Activated naive CD4-positive, alpha-beta T cell treated with anti-CD3 and anti-CD28 coated beads, Interleukin-2, amount 50 U/mL, for 16 hours (primary cell): ENCODE results near the gene PRRT1B.
"Not testable (repeated sequence)": the region's sequence is repeated elsewhere in the genome, so short reads cannot be mapped to it uniquely, and the experiment has no call there.

Experiments used
- DNase-seq: peaks from one replicate; pipeline ENCODE4 v3.0.0-alpha.2; 2020

PRRT1B gene

GRCh38 chr9:131545003-131545785 lies at the start of gene PRRT1B:
Gene PRRT1B (plus strand): TSS chr9:131545523. CDS start chr9:131545616, 93 bp downstream.
- no peak for DNase-seq

GRCh38 chr9:131495785-131496184 lies 49.5 kb upstream of the PRRT1B start:
- DNase-seq, result no peak

GRCh38 chr9:131496844-131497405 lies 48.4 kb upstream of the PRRT1B start:
- DNase-seq, result no peak

- DNase-seq, result no peak
Measured at GRCh38 chr9:131499254-131499767, 46.0 kb upstream of the PRRT1B start.

- DNase-seq, result peak; percentile 66
Measured at GRCh38 chr9:131500377-131500776, 44.9 kb upstream of the PRRT1B start.

GRCh38 chr9:131500939-131501541 lies 44.3 kb upstream of the PRRT1B start:
- peak; percentile 52 for DNase-seq

GRCh38 chr9:131502781-131503625 lies 42.3 kb upstream of the PRRT1B start, which contains the start of gene POMT1:
Gene POMT1 (plus strand): TSS chr9:131502918. CDS start chr9:131504219, 1,301 bp downstream.
- DNase-seq, result peak; percentile 90

GRCh38 chr9:131503626-131504465 lies 41.5 kb upstream of the PRRT1B start:
- DNase-seq, result peak; percentile 63

GRCh38 chr9:131505012-131505411 lies 40.3 kb upstream of the PRRT1B start:
- no peak for DNase-seq

GRCh38 chr9:131511416-131511815 lies 33.9 kb upstream of the PRRT1B start:
- no peak for DNase-seq

- DNase-seq, result no peak
Measured at GRCh38 chr9:131511880-131512279, 33.4 kb upstream of the PRRT1B start.

- no peak for DNase-seq
Measured at GRCh38 chr9:131513177-131513576, 32.1 kb upstream of the PRRT1B start.

GRCh38 chr9:131515559-131516031 lies 29.7 kb upstream of the PRRT1B start:
- DNase-seq, result not testable (repeated sequence)

GRCh38 chr9:131516100-131516499 lies 29.2 kb upstream of the PRRT1B start:
- DNase-seq, result no peak

GRCh38 chr9:131516930-131517329 lies 28.4 kb upstream of the PRRT1B start:
- no peak for DNase-seq

- no peak for DNase-seq
Measured at GRCh38 chr9:131517761-131518190, 27.5 kb upstream of the PRRT1B start.

- DNase-seq, result no peak
Measured at GRCh38 chr9:131518553-131518952, 26.8 kb upstream of the PRRT1B start.

- DNase-seq, result no peak
Measured at GRCh38 chr9:131520503-131520902, 24.8 kb upstream of the PRRT1B start.

GRCh38 chr9:131521203-131521602 lies 24.1 kb upstream of the PRRT1B start:
- DNase-seq, result no peak

GRCh38 chr9:131521822-131522221 lies 23.5 kb upstream of the PRRT1B start:
- DNase-seq, result no peak

GRCh38 chr9:131522257-131523085 lies 22.9 kb upstream of the PRRT1B start:
- no peak for DNase-seq
